Measurements from ENCODE around the gene TUSC2. TPM values are rescaled to one million over a fixed set of nuclear protein-coding genes. Genes with fewer than 3 reads are reported as not detected.

The TUSC2 gene
- total and polyA plus RNA-seq, 2 experiments from 2014 or later = 41.6 to 71.0 TPM

DNA sequence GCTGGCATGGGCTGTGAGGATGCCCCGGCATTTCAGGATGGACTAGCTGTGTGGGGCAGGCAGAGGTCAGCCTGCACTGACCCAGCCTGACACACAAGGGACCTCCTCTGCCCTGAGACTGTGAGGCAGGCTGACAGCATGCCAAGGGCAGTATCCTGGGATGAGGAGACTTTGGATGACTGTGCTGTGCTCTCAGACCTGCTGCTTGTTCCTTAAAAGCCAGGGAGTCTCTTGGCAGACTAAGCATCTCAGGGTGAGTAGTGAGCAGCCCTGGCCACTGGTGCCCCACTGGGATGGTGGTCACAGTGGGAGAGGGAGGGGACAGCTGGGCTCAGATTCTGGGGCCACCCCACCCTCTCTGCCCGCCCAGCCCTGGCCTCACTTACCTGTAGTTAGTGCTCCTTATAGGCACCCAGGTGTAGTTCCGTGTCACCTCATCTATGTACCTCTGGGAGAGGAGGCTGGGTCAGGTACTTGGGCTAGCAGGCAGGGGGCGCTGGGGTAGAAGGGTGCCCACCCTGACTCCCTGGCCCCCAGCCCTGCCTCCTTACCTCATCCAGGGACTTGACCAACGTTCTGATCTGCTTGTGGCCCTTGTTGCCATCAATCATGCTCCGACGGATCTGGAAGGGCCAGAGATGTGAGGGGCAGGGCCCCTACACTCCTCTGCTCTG lies 47.4 kb upstream of the TUSC2 start:
- H3K36me3 ChIP-seq (ENCODE audit: insufficient read depth) = no peaks in the 10 kb centered on the region
- H3K4me2 ChIP-seq = no peak overlapping the region
- H2AFZ ChIP-seq = no peak overlapping the region
- Mint-ChIP-seq H3K27me3 (ENCODE audit: insufficient read depth, low read depth, poor library complexity) (peaks cover 24% of the 10 kb centered on the region), H3K27ac (no peak overlapping the region), H3K9me3 (no peaks in the 10 kb centered on the region; the same call in 2 of the 3 replicates), H3K4me1 (peaks cover 37% of the 10 kb centered on the region), H3K36me3 (ENCODE audit: low read depth) (no peaks in the 10 kb centered on the region; the same call in 2 of the 3 replicates), H3K4me3 (no peak overlapping the region; the same call in 2 of the 3 replicates)
- H3F3A ChIP-seq (replicated peaks; ENCODE audit: low read depth) = no peaks in the 10 kb centered on the region
- H3K9me2 ChIP-seq (ENCODE audit: insufficient read depth) = no peaks in the 10 kb centered on the region
- no peak overlapping the region for H3K27ac ChIP-seq (ENCODE audit: low read depth)
- H3K79me2 ChIP-seq (replicated peaks; ENCODE audit: insufficient read depth) = no peaks in the 10 kb centered on the region
- peak; percentile 57 for ATAC-seq
- no peaks in the 10 kb centered on the region for H4K20me1 ChIP-seq (replicated peaks; ENCODE audit: insufficient read depth)
- no peaks in the 10 kb centered on the region for H3K27me3 ChIP-seq (ENCODE audit: insufficient read depth)
- peaks cover 11% of the 10 kb centered on the region for H3K4me1 ChIP-seq (ENCODE audit: insufficient read depth)
- H3K4me3 ChIP-seq = no peak overlapping the region
- DNase-seq (ENCODE audit: low spot score) = peak; percentile 65
- TF ChIP-seq STAT1 (IDR thresholded peaks at IDR 0.05; ENCODE audit: unreplicated experiment) = no peak
- TF ChIP-seq, protein P1, sequence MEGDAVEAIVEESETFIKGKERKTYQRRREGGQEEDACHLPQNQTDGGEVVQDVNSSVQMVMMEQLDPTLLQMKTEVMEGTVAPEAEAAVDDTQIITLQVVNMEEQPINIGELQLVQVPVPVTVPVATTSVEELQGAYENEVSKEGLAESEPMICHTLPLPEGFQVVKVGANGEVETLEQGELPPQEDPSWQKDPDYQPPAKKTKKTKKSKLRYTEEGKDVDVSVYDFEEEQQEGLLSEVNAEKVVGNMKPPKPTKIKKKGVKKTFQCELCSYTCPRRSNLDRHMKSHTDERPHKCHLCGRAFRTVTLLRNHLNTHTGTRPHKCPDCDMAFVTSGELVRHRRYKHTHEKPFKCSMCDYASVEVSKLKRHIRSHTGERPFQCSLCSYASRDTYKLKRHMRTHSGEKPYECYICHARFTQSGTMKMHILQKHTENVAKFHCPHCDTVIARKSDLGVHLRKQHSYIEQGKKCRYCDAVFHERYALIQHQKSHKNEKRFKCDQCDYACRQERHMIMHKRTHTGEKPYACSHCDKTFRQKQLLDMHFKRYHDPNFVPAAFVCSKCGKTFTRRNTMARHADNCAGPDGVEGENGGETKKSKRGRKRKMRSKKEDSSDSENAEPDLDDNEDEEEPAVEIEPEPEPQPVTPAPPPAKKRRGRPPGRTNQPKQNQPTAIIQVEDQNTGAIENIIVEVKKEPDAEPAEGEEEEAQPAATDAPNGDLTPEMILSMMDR (conservative IDR thresholded peaks at IDR 0.05; ENCODE audit: low read depth in 2 of 2) = peak; percentile 49 to 70

DNA sequence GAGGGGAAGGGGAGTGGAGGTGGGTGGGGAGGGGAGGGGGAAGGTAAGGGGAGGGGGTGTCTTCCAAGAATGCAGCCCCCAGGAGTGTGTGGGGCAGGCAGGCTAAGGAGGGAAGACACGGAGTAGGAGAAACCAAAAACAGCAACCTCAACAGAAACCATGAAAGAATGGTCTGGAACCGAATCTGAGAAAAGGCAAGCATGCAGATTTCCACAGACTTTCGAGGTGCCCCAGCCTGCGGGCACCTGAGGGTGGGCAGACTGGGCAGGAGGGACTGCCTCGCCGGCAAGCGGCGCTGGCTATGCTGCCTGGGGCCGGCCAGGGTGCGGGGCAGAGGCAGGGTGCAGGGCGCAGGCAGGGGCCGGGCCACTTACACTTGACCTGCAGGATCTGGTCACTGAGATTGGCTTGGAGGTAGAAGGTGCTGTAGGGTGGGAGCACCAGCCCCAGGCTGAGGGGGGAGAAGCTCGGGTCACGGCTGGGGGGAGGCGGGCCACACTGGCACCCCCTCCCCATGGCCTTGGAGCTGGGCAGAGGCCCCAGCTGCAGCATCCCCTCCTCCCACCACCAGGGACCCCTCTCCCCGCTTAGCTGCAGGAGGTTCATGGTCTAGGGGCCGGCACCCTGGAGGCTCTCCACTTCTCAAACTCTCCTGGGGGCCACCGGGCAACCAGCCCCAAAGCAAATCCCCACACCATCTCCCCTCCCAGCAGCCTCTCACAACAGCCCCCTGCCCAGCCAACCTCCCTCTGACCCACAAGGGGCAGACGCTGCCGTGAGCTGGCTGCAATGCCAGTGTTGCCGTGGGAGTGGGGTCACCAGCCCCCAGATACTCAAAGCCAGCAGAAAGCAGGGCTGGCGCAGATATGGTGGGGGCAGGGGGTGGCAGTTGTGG lies 46.6 kb upstream of the TUSC2 start:
- no peak overlapping the region for H2AFZ ChIP-seq
- no peaks in the 10 kb centered on the region for H3K79me2 ChIP-seq (replicated peaks; ENCODE audit: insufficient read depth)
- Mint-ChIP-seq H3K4me3 (no peak overlapping the region), H3K27me3 (ENCODE audit: insufficient read depth, low read depth, poor library complexity) (peaks cover 26% of the 10 kb centered on the region), H3K27ac (no peak overlapping the region), H3K9me3 (no peaks in the 10 kb centered on the region; the same call in 2 of the 3 replicates), H3K4me1 (peaks cover 37% of the 10 kb centered on the region), H3K36me3 (ENCODE audit: low read depth) (no peaks in the 10 kb centered on the region; the same call in 2 of the 3 replicates)
- no peak overlapping the region for H3K4me2 ChIP-seq
- no peaks in the 10 kb centered on the region for H3F3A ChIP-seq (replicated peaks; ENCODE audit: low read depth)
- no peaks in the 10 kb centered on the region for H3K36me3 ChIP-seq (ENCODE audit: insufficient read depth)
- peaks cover 11% of the 10 kb centered on the region for H3K4me1 ChIP-seq (ENCODE audit: insufficient read depth)
- H3K27ac ChIP-seq (ENCODE audit: low read depth) = no peak overlapping the region
- no peaks in the 10 kb centered on the region for H4K20me1 ChIP-seq (replicated peaks; ENCODE audit: insufficient read depth)
- H3K27me3 ChIP-seq (ENCODE audit: insufficient read depth) = no peaks in the 10 kb centered on the region
- no peaks in the 10 kb centered on the region for H3K9me2 ChIP-seq (ENCODE audit: insufficient read depth)
- no peak for DNase-seq (ENCODE audit: low spot score)
- peak; percentile 6; the same call in 2 of the 3 replicates for ATAC-seq
- H3K4me3 ChIP-seq = no peak overlapping the region
- TF ChIP-seq EZH2 (IDR thresholded peaks at IDR 0.05; ENCODE audit: low read depth, unreplicated experiment) (no peak), JUNB (IDR thresholded peaks at IDR 0.05; ENCODE audit: unreplicated experiment) (no peak), POLR2AphosphoS5 (IDR thresholded peaks at IDR 0.05; ENCODE audit: low read depth) (no peak), ZNF331 (CRISPR knock-in tag; IDR thresholded peaks at IDR 0.05; ENCODE audit: low read depth) (no peak), STAT1 (IDR thresholded peaks at IDR 0.05; ENCODE audit: unreplicated experiment) (no peak), EZH2phosphoT487 (IDR thresholded peaks at IDR 0.05; ENCODE audit: unreplicated experiment) (no peak)
- TF ChIP-seq, protein P2, sequence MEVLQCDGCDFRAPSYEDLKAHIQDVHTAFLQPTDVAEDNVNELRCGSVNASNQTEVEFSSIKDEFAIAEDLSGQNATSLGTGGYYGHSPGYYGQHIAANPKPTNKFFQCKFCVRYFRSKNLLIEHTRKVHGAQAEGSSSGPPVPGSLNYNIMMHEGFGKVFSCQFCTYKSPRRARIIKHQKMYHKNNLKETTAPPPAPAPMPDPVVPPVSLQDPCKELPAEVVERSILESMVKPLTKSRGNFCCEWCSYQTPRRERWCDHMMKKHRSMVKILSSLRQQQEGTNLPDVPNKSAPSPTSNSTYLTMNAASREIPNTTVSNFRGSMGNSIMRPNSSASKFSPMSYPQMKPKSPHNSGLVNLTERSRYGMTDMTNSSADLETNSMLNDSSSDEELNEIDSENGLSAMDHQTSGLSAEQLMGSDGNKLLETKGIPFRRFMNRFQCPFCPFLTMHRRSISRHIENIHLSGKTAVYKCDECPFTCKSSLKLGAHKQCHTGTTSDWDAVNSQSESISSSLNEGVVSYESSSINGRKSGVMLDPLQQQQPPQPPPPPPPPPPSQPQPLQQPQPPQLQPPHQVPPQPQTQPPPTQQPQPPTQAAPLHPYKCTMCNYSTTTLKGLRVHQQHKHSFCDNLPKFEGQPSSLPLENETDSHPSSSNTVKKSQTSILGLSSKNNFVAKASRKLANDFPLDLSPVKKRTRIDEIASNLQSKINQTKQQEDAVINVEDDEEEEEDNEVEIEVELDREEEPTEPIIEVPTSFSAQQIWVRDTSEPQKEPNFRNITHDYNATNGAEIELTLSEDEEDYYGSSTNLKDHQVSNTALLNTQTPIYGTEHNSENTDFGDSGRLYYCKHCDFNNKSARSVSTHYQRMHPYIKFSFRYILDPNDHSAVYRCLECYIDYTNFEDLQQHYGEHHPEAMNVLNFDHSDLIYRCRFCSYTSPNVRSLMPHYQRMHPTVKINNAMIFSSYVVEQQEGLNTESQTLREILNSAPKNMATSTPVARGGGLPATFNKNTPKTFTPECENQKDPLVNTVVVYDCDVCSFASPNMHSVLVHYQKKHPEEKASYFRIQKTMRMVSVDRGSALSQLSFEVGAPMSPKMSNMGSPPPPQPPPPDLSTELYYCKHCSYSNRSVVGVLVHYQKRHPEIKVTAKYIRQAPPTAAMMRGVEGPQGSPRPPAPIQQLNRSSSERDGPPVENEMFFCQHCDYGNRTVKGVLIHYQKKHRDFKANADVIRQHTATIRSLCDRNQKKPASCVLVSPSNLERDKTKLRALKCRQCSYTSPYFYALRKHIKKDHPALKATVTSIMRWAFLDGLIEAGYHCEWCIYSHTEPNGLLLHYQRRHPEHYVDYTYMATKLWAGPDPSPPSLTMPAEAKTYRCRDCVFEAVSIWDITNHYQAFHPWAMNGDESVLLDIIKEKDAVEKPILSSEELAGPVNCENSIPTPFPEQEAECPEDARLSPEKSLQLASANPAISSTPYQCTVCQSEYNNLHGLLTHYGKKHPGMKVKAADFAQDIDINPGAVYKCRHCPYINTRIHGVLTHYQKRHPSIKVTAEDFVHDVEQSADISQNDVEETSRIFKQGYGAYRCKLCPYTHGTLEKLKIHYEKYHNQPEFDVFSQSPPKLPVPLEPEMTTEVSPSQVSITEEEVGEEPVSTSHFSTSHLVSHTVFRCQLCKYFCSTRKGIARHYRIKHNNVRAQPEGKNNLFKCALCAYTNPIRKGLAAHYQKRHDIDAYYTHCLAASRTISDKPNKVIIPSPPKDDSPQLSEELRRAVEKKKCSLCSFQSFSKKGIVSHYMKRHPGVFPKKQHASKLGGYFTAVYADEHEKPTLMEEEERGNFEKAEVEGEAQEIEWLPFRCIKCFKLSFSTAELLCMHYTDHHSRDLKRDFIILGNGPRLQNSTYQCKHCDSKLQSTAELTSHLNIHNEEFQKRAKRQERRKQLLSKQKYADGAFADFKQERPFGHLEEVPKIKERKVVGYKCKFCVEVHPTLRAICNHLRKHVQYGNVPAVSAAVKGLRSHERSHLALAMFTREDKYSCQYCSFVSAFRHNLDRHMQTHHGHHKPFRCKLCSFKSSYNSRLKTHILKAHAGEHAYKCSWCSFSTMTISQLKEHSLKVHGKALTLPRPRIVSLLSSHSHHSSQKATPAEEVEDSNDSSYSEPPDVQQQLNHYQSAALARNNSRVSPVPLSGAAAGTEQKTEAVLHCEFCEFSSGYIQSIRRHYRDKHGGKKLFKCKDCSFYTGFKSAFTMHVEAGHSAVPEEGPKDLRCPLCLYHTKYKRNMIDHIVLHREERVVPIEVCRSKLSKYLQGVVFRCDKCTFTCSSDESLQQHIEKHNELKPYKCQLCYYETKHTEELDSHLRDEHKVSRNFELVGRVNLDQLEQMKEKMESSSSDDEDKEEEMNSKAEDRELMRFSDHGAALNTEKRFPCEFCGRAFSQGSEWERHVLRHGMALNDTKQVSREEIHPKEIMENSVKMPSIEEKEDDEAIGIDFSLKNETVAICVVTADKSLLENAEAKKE (CRISPR knock-in tag; IDR thresholded peaks at IDR 0.05) = no peak
- TF ChIP-seq, protein P1 (conservative IDR thresholded peaks at IDR 0.05; ENCODE audit: low read depth in 2 of 2) = no peak

All from GM23338 (cell line).